HG02798 (cell line): Measurements from ENCODE around the gene PBX1.

Experiments used
- ATAC-seq: cut with Tn5 transposase; IDR thresholded peaks from one replicate; pipeline ENCODE4 v1.9.1; 2021; ENCODE audit warnings: mild to moderate bottlenecking; ENCODE audit not compliant: unreplicated experiment, poor library complexity

The PBX1 gene

DNA sequence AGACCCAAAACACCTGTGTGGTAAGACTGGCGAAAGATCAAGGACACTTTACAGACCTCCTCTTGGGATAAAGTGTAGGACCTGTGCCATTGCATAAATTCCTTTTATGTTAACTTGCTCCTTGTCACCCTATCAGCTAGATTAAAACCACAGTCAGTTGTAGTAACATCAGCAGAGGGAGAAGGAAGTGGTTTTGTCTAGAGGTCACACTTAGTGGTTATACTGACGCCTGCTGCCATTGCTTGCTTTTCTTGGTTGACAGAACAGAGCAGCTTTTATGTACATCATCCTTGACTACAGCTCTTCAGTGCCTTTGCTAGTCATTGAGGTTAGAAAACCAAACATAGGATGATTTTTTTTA, 101.4 kb downstream of the PBX1 start:
- ATAC-seq = peak; percentile 64

DNA sequence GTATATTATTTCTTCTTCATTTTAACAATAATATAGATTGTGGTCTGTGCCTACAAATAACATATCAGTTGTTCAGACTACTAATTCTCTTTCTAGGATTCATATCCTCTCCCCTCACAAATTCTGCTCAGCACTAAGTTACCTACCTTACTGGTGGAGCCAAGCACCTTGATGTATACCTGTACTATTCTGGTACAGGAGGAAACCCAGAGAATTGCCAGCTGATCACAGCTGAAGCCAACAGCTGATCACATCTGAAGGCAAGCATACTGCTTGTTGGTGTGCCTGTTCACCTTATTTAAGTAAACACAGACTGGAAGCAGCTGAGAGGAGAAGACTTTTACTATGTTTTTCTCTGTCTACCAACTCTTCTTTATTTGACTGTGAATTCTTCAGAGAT, 101.8 kb downstream of the PBX1 start:
- no peak for ATAC-seq

DNA sequence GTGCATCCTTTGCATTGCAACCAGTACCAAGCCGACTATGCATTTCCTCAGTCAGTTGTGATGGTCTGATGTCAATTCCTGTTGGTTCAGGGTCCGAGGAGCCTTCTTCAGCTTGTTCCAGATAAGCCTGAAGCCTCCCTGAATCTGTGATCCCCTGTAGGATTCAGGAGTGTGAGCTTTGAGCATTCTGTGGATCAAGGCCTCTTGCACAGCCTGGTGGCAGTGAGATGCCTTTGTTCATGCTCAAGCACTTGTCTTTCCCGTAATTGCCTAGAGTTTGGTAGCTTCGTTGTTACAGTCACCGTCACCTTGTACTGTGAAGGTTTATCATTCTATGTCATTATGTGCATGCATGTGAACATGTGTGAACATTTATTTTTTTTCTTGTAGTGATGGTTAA, 103.5 kb downstream of the PBX1 start:
- ATAC-seq = no peak

DNA sequence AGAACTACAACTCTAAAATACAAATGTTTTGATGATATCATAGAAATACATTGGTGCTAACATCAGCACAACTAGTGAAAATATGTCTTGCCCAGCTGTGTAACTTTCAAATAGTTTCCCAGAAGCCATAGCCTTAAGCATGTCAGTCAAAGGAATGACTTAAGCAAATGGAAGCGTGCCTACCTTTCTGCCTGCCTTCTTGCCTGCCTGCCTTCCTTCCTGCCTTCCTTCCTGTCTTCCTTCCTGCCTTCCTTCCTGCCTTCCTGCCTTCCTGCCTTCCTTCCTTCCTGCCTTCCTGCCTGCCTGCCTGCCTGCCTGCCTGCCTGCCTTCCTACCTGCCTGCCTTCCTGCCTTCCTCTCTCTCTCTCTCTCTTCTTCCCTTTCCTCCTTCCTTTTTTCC, 104.0 kb downstream of the PBX1 start:
- no peak for ATAC-seq

DNA sequence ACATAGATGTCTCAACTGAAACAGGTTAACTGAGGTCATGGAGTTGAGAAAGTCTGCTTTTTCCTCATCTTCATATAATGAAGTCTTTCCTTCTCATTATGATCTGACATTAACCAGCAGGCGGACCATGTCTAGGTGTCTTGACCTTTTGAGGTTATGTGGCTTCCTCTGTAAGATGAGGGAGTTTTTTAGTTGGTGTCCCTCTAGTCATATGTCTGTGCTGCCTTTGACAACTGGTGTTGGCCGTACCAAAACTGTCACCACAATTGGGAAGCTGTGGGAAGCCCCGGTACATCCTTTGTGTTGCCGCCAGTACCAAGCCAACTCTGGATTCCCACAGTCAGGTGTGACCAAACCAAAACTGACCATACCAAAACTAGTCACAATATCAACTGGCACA, 105.1 kb downstream of the PBX1 start:
- ATAC-seq = no peak

DNA sequence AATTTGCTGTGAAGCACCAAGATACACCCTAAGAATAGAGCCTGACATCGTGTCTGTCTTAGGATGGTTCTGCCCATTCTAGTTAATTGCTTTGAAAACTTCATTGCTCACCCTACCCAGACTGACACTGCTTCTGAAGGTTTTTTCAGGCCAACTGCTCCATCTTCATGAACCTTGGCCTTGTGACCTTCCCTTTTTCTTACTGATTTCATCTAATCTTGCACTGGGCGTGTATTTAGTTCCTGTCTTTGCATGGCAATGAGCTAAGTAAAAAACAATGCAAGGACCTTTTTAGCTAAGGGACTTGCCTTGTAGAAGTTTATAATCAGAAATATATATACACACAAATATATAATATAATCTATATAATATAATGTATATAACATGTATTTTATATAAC, 108.0 kb downstream of the PBX1 start:
- no peak for ATAC-seq

DNA sequence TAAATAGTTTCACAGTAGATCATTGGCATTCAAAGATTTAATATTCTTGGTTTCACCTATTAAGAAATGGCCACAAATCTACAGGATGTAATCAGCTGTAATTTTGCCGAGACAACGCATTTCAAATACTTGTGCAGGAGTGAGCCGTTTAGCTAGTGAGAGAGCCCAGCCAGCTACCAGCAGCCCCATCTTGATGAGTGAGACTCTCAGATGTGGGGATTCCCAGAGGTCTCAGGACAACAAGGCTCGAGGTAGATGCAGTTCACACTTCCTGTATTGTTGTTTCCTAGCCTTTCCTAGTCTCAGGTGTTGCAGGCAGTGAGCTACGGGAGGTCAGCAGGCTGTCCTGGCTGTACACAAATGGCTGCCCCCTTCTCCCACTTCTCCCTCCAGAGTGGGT, 108.6 kb downstream of the PBX1 start:
- ATAC-seq = no peak

DNA sequence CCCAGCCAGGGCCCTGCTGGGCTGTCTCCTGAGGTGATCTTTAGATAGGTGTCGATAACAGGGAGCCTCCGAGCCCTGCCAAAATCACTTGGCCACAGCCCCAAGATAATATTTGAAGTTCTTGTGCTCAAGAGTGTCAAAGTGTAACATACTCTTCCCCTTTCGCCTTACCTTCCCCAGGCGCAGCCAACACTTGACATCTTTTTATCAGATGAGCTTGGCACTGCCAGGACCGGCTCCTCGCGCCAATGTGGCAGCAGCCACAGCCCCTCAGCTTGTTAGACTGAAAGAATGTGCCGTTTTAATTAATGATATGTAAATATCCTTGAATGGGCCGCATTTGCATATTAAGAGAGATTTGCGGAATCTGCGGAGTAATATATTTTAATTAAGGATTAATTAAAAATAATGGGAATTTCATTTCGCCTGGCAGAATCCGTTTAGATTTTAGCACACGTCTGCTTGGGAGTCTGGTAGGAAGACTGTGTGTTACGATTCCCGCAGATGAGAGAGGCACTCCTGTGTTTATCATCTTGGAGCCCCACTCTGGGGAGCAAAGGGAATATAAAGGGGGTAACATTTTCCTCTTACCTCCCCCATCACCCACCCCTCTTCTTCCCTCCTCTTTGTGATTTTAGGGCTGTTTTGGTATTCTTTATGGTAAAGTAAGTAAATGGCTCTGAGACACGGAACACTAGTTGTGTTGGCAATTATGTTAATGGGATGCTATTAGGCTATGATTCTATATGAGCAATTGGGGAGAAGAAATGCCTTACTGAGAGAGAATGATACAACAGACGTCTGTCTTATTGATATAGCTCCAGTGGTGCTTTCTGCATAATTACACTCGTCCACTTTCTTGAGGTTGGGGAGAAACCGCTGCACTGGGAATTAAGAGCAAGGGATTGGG, 109.8 kb downstream of the PBX1 start:
- ATAC-seq = no peak

DNA sequence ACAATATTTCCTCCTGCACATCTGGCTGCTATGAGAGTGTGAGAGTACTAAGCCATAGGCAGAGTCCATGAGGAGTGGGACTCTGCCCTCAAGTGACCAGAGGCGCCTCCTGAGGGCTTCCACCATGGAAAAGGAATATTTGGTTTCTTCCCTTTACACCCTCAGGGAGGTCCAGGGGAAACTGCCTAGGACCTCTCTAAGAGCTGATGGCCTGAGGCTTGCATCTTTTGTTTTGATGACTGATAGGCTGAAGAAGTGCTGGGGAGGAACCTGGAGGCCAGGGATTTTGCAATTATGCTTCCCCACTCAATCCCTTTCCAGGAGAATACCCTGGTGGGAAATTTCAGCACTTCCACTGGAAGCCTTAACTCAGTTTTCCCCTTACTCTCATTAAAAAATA, 111.0 kb downstream of the PBX1 start:
- ATAC-seq = no peak

DNA sequence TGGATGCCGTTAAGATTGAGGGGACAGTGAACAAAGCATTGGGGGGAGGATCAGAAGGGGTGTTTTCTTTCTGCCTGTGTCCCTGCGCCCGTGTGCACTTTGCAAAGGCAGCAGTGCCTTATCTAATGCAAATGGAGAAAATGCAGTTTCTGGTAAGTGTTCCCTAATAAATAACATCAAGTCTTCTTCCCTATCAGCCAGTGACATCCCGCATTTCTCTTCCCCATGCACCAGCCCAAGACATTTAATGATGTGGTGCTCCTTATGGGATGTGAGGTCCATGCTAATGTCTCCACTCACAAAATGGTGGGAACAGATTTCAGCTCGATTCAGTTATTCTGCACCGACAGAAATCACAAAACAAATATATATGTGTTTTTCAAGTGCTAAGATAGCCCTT, 111.8 kb downstream of the PBX1 start:
- ATAC-seq = no peak

DNA sequence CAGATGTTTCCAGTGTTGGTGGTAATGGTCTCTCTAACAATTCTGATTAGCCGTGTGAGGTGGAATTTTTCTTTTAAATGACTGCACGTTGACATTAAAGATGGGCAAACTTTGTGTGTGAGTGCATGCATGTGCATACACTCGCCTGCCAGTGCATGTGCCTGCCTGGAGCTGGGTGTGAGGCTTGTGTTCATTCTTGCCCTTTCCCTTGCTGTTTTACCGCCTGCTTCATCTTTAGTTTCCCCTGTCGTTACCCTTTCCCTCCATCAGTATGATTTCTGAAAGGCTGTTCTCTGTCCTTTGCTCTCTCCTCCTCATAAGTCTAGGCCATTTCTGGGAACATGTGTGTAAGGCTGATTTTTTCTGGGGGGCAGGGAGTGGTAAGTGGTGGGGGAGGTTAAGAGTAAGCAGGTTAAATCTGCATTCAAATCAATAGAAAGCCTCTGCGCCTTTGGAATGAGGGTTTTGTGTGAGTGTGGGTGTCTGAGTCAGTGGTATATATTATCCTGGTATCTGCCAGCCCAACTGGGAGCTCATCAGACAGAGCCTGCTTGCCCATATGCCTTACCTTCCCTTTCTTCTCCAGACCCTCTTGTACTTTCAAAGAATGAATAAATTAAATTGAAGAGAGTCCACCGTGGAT, 112.5 kb downstream of the PBX1 start:
- ATAC-seq = no peak

DNA sequence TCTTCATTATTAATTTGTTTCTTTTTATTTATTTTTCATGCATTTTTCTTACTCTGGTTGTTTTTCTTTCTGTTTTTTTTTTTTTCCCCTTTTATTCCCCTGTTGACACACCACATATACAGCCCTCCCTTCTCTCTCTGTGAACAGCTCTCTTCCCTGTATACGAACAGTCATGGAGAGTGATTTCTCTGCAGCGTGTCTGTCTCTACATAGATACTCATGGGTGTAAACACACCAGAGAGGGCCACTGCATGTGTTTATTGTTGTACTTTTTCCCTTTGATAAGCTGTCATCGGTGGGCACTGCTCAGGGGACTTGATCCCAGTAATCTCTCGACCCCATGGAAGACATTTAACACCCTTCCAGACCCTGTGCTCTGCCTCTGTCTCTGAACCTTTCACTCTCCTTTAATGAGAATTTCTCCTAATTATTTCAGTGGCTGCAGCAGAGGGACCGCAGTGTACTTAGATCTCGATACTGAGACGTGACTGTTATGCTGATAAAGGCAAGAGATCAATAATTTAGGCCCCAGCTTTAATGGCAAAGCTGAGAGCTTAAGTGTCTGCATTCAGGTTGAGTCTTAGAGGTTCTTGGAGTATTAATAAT, 113.1 kb downstream of the PBX1 start:
- no peak for ATAC-seq

DNA sequence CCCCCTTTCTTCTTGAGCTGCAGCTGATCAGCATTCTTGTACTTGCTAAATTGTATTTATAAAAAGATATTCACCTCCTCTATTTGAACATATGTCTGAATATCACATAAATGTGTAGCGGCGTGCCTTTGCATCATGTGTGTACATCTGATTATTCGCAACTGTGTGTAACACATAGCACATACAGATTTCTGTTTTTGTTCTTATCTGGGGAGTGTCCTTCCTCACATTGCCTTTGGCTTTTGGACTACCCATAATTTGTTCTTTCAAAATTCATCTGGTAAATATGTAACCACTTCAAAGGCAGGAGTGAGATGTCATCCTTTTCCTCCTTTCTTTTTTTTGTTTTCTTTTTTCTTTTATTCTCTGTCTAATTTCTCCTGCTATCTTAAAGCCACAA, 113.6 kb downstream of the PBX1 start:
- ATAC-seq = no peak

DNA sequence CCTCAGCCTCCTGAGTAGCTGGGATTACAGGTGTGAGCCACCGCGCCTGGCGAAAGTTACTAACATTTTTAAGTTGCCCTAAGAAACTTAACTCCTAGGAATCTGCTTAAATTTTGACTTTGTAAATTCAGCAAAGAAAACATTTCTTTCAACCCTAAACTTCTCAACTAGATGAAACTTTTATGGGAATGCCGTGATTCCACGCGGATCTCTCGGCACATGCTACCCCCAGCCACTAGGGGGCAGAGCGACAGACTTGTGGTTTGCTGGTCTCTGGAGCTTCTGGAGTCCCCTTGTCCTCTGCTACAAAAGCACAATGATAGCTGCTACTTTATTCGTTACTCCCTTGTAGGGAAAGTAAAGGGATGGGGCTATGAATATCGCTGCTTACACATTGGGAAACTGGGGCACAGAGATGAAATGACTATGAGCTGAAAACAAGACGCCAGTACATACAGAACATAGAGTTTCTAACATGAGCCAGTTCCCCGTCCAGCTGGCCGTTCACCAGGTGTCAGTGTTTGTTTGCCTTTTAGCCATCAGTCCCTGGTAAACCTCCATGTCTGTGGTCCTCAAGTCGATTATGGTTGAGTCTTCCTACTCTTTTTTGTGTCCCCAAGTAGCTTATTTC, 114.7 kb downstream of the PBX1 start:
- ATAC-seq = no peak

DNA sequence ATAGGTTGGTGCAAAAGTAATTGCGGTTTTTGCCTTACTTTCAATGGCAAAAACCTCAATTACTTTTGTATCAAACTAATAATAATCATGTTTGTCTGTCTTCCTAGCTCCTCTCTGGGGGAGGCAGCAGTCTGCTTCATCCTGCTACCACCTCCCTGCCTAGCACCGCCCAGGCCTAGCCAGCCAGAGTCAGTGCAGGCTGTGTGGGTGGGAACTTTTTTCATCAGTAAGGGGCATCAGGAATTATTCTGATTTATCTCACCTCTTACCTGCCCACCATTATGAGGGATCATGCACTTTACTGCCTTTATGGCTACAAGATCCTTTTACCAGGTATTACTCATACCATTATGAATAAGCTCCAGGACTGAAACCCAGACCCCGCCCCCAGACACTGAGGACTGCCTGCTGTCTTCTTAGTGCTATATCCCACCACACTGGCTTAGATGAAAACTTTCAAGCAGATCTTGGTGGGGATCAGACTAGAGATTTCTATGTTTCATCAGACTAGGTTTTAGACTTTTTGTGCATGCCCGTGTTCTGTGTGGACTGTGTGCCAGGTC, 116.4 kb downstream of the PBX1 start:
- no peak for ATAC-seq

DNA sequence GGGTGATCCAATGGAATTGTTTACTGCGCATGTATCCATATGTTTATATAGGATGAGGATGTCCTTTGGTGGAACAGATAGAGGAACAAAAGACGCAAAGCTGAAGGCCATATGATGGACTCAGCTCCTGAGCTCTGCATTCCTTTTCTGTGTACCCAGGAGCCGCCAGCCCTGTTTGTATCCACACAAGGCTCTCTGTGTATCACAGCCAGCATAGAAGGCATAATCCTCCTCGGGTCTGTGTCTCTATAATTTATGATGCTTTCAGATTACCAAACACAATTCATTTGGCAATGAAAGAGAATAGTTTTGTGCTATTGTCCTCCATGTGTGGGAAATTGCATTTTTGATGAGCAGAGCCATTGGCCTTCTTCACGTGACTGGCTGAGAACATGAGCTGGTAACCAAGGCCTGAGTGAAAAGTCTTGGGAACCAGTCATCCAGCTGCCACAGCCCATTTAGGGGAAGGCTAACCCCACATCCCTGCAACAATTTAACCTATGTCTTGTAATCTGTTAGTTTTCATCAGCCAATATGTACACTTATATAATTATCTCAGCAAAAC, 119.2 kb downstream of the PBX1 start:
- no peak for ATAC-seq

DNA sequence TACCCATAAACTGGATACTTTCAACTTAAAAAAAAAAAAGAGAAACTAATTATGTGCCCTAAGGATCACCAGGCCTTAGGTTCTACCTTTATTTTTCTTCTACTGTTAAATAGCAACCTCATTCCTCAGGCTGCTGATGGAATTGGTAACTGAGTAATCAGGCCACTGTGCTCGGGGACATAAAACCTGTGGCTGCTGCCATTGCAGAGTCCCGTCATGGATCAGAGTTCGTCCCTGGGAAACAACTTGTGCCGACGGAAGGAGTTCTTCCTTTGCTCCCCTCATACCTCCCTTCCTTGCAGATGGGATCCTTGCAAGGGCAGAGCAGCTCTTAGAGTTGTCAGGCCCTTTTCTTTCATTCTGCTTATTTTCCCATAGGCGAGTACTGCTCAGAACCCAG, 123.6 kb downstream of the PBX1 start:
- ATAC-seq = no peak

DNA sequence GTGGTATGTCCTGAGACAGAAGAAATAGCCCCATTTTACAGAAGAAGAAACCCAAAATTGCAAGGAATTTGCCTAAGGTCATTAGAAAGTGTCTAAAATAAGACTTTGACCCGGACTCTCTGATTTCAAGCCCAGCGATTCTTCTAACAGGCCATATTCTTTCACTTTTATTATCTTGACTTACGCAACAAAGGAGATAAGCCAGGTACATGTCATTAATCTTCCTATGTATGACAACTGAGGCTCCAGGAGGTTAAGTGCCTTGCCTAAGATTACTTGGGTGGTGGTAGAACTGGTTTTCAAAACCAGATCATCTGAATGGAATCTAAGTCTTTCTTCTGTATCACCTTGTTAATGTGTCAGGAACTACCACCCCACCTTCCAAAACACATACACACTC, 124.3 kb downstream of the PBX1 start:
- no peak for ATAC-seq

DNA sequence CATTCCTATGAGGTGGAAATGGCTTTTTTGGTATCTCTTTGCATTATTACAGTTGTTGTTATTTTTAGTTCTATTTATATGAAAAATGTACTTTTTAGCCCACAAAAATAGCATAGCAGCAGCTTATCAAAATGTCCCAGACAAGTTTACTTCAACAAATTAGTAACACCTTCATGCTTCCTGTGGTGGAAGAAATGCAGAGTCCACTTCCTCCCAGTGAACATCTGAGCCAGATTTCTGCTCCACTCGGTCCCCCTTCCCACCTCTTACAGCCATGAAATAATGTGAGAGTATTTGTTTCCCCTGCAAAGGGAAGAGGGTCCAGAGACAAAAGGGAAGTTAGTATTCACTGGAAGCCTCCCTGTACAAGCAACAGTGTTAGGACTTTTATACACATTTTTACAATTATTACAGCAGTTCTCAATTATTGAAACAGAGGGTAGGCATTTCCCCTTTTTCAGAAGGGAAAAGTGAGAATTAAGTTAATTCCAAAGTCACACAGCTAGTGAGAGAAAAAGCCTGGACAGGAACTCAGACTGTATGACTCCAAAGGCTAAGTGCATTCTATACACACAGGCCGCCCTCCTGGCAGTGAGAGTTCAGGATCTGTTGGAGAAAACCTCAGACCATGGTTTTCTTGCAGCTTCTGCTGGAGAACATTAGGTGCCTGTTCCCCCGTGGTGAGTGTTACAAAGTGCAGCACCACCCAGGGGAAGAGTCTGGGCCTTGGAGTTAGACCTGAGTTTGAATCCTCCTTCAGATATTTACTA, 126.5 kb downstream of the PBX1 start:
- ATAC-seq = no peak

DNA sequence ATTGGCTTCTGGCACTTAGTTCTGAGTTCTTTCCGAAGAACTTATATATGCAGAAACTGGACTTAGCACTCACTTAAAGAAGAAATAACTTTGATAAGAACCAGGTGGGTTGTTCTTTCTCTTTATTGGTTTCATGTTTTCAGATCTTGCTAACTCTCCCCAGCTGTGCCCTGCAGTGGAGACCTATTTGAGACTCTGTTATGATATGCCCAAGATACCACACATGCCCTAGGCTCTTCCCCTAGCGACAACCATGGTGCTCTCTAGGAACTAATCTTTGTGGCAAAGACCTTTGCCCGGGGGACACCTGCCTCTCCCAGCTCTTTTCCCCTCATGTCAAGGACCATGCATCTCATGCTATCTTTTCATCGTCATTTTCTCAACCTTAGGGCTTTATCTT, 128.8 kb downstream of the PBX1 start:
- ATAC-seq = no peak
